Fibroblast of peridontal ligament (primary cell): ENCODE data around the gene FCAMR.

Experiments used
- DNase-seq: peaks from one replicate; pipeline ENCODE4 v3.0.0-alpha.2; 2010; ENCODE audit errors: extremely low read depth

The FCAMR gene

GRCh38 chr1:206970446-206970845 lies at the start of gene FCAMR:
TSS of gene FCAMR (minus strand) at chr1:206970460. CDS start at chr1:206970125, 335 bp downstream.
- no peak for DNase-seq

- no peak for DNase-seq
These were observed 49.4 kb upstream of the FCAMR start for GRCh38 chr1:207019661-207020060.

- no peak for DNase-seq
These were observed 48.9 kb upstream of the FCAMR start for GRCh38 chr1:207019161-207019560.

- no peak for DNase-seq
These were observed 48.4 kb upstream of the FCAMR start for GRCh38 chr1:207018707-207019106.

GRCh38 chr1:207017615-207018559 lies 47.6 kb upstream of the FCAMR start:
- no peak for DNase-seq

- no peak for DNase-seq
These were observed 45.5 kb upstream of the FCAMR start for GRCh38 chr1:207015791-207016190.

- no peak for DNase-seq
These were observed 44.5 kb upstream of the FCAMR start for GRCh38 chr1:207014728-207015127.

GRCh38 chr1:207013321-207014085 lies 43.2 kb upstream of the FCAMR start:
- no peak for DNase-seq

GRCh38 chr1:207010726-207011125 lies 40.5 kb upstream of the FCAMR start:
- DNase-seq: no peak

GRCh38 chr1:207009945-207010344 lies 39.7 kb upstream of the FCAMR start:
- DNase-seq: no peak

GRCh38 chr1:207009182-207009850 lies 39.1 kb upstream of the FCAMR start:
- no peak for DNase-seq

- DNase-seq: peak; percentile 63
These were observed 37.2 kb upstream of the FCAMR start for GRCh38 chr1:207007352-207008033.

- DNase-seq: no peak
These were observed 36.7 kb upstream of the FCAMR start for GRCh38 chr1:207006914-207007313.

GRCh38 chr1:207006083-207006482 lies 35.8 kb upstream of the FCAMR start:
- DNase-seq: no peak

- DNase-seq: peak; percentile 45
These were observed 34.9 kb upstream of the FCAMR start for GRCh38 chr1:207004931-207005830.

- DNase-seq: no peak
These were observed 33.0 kb upstream of the FCAMR start for GRCh38 chr1:207003210-207003609.

GRCh38 chr1:207002724-207003146 lies 32.5 kb upstream of the FCAMR start:
- no peak for DNase-seq

GRCh38 chr1:207001492-207002245 lies 31.4 kb upstream of the FCAMR start:
- no peak for DNase-seq

GRCh38 chr1:207000651-207001291 lies 30.5 kb upstream of the FCAMR start:
- no peak for DNase-seq
